Measurements from ENCODE around the gene LDHB.
"Not testable (repeated sequence)": the region's sequence is repeated elsewhere in the genome, so short reads cannot be mapped to it uniquely, and the experiment has no call there.

LDHB gene

DNA sequence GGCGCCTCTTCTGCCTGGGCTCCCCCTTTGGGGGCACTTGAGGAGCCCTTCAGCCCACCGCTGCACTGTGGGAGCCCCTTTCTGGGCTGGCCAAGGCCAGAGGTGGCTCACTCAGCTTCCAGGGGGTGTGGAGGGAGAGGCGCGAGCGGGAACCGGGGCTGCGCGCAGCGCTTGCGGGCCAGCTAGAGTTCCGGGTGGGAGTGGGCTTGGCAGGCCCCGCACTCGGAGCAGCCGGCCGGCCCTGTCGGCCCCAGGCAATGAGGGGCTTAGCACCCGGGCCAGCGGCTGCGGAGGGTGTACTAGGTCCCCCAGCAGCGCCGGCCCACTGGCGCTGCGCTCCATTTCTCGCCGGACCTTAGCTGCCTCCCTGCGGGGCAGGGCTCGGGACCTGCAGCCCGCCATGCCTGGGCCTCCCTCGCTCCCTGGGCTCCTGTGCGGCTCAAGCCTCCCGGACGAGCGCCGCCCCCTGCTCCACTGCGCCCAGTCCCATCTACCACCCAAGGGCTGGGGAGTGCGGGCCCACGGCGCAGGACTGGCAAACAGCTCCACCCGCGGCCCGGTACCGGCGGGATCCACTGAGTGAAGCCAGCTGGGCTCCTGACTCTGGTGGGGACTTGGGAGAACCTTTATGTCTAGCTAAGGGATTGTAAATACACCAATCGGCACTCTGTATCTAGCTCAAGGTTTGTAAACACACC, 3.9 kb upstream of the LDHB start:
- DNase-seq: not testable (repeated sequence)

DNA sequence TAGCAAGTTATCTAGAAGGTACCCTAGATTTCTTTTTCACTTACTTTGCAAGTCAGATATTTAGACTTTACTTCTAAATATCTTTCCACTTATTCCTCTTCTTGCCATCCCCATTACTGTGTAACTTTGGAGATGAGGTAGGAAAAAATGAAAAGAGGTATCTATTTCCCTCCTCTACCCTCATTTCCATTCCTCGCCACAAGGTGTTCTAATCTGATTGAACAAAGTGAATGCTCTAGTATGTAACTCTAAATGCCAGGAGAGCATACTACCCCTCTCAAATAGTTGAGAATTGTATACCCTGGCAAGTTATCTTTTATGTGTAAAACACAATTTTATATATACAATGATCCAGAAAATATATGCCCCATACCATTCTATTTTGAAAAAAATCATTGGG, 1.7 kb upstream of the LDHB start:
- no peak for DNase-seq

DNA sequence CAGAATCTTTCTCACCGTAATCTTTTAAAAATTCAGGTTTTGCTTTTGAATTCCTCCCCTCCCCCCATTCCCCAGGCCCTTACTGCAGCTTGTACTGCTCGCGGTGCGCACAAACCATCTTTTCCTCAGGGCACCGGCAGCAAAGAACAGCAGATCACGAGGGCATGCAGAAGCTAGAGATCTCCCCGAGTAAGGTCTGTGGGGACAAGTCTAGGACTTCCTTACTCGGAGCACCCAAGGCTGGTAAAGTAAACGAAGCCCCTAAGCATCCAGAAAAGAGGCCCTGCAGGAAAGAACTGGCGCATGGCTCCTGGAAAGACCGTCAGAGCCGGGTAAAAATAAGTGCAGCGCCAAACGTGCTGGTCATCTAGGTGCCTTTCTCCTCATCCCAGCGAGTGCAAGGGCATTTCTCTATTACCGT, 727 bp downstream of the LDHB start:
- DNase-seq: no peak

DNA sequence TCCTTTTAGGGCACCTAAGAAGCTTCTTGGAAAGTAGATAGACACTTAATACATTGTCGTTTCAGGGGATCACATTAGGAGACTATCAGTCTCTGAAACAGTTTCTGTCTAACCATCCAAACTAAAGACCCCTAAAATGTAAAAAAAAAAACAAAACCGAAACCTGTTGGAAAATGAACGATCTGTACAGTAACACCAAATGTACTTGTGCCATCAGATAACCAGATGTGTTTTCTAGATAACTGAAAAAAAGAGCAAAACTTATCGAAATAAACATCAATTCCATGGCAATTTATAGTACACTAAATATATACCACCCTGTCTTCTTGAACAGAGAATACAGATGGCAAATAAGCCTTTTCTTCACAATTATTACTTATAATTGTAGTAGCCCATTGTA, 2.1 kb downstream of the LDHB start:
- DNase-seq: no peak

DNA sequence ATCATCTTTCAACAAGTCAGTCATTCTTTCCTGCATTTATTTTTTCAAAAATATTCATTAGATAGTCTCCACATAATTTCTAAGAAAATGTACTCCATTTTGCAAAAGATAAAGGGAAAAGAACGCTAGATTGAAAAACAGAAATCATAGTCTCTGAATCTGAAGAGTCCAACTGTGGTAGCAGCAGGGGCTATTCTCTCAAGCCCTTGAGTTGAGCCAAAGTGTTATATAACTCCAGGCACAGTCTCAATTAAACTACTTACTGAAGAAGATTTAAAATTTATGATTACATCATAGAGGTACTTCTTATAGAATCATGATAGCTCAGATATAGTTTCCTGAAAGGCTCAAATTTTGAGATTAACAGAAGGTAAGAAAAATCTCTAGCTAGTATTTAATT, 5.8 kb downstream of the LDHB start:
- no peak for DNase-seq

DNA sequence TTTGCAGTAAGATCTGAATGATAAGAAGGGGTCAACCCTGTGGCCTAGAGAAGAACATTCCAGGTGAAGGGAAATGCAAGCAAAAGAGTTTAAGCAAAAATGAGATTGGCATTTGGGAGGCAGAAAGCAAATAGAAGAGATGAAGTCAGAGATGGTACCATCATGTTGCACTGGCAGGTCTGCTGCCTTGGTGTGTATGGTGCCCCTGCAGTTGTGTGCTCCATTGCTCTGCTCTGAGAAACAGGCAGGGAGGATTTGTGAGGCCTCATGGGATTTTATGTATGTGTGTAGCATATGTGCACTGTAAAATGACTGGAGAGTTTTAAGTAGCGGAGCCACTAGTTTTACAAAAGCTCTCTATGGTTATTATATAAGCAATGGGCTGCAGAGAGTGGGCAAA, 6.6 kb downstream of the LDHB start:
- no peak for DNase-seq

DNA sequence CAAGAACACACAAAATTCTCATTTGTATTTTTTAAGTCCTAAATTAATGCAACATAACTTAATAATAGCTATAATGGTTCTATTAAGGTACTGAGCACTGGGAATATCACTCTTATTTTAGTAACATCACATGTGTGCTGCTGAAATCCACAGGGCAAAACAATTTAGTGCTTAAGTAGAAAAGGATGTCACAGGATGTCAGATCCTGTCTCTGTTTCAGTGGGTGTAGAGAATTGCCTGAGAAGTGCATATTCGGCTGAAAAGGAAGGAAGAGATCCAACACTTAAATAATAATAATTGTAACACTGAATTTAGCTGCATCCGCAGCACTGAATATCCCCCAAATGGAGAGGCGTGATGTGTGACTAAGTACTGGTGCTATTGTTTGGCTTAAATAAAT, 8.6 kb downstream of the LDHB start:
- DNase-seq: no peak

DNA sequence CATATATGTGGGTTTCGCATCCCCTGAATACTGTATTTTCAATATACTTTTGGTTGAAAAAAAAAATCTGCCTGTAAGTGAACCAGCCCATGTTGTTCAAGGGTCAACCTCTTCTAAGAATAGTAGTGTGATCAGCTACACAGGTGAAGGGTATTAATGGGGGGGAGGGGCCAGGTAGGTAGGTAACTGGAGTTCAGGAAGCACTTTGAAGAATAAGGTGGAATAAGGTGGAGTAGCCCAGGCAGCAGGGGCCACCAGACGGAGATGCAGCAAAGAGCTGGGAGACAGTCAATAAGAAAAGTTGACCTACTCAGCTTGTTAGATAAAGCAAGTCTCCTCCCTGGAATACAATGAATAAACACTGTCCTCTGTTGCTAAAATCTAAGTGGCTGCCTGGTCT, 9.3 kb downstream of the LDHB start:
- no peak for DNase-seq

DNA sequence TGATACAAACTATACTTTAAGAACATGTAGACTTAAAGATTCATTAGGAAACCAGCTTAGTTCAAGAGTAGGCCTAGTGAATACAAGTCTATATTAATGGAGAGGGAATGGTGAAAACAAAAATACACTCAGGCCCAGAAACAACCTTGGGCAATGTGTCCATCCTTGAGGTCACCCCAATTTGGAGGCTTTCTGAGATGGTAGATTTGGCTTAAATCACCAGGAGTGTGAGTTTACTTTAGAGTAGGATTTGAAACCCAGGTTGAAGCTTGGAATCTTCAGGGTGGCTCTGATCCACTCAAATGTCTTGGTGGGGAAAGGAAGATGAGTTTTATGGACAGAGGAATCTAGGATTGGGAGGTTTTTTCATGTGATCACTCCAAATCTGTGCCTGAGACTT, 10.5 kb downstream of the LDHB start:
- DNase-seq: no peak

DNA sequence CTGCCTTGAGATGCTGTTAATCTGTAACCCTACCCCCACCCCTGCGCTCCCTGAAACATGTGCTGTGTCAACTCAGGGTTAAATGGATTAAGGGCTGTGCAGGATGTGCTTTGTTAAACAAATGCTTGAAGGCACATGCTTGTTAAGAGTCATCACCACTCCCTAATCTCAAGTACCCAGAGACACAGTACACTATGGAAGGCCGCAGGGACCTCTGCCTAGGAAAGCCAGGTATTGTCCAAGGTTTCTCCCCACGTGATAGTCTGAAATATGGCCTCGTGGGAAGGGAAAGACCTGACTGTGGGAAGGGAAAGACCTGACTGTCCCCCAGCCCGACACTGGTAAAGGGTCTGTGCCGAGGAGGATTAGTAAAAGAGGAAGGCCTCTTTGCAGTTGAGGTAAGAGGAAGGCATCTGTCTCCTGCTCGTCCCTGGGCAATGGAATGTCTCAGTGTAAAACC, 12.6 kb downstream of the LDHB start:
- not testable (repeated sequence) for DNase-seq

DNA sequence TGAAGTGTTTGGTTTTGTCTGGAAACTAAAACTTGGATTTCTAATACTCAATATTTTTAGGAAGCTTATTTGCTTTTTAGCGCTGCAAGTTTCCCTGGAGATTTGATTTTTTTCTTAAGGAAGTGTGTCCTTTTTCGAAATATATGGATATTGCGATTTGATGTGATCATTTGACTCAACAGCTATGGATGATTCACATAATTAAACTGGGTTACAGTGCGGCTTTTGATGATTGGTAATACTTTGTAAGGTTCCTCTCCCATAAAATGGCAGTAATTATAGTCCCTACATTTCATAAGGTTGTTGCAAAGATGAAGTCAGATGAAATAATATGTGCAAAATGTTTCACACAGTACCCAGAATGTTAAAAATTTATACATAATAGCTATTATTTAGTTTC, 13.1 kb downstream of the LDHB start:
- DNase-seq: no peak

DNA sequence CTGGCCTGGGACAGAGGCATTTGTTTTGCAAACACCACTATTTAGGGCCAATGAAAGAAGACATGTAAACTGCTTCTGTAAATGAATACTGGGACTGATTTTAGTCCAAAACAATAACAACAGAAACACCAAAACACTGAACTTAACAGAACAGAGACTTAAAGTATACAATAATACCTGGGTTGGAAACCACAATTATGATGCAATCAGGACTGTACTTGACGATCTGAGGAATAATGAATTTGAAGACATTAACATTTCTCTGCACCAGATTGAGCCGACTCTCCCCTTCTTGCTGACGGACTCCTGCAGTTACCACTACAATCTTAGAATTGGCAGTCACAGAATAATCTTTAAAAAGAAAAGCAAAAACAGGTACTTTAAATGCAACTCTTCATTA, 13.9 kb downstream of the LDHB start:
- no peak for DNase-seq

DNA sequence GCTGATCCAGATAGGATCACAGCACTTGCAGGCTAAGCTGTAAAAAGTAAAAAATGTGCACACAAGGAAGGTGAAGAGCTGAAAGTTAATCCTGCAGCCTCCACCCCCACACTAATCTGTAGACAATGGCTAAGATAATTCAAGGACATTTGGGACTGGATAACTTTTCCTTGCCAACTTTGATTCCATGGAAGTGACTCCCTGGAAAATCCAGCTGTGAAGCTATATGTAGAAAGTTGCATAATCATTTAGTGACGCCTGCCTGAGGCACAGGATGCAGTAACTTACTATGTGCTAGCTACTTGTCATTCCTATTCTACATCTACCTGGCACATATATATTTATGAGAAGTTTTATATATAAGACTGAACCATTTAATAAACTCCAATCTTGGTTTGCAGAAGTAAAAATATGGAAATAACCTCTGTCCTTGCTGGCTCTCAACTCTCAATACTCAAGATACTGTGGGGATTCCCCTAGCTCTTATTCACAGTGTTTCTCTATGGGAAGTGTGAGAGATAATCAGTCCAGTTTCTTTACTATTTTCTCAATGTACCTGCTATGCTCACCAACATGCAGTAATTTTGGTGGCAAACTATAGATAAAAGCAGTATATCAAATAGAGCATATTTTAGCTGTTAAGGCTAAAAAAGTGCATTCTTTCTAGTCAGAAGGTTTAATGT, 14.8 kb downstream of the LDHB start:
- no peak for DNase-seq

DNA sequence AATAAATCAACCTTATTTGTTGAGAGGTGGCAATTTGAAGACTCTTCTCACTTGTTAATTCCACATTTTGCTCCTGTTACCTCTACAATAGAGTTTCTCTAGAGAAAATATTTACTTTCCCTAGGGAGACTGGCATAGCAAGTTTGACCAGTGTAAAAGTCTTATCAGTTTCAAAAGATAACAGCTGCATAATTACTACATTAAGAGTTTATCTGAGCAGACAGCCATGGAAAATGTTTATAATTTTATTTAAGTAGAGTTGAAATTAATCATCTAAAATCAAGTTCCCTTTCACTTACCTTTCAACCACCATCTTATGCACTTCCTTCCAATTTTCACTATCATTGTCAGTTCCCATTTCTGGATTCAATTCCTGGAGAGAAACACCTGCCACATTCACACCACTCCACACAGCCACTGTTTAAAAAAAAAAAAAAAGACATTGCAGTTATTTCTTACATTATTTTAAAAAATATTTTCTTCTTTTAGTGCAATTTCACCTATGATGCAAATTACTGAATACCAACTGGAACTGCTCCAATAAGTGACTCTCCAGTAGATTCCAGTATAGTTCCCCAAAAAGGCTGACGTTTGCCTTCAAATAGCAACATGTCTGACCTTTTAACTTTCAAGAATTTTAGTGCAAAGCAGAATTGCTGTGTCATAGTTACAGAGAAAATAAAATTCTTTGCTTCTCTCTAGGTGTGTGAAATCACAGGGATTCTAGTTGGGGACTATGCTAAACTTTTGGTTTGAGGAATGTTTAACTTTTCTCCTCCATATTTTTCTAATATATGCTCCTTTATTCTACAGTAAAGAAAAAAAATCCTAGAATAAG, 19.4 kb downstream of the LDHB start:
- no peak for DNase-seq

DNA sequence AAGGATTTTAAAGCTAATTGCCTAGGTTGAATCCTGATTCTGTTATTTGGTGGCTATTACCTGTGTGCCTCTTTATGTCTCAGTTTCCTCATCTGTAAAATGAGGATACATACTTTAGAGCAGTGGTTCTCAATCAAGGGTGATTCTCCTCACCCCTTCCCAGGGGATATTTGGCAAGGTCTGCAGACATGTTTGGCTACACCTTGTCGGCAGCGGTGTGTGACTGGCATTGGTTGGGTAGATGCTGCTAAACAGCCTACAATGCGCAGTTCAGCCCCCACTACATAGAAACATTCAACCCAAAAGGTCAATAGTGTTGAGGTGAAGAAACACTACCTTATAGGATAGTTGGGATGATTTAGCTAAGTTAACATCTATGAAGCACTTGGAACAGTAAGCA, 23.4 kb downstream of the LDHB start:
- no peak for DNase-seq

DNA sequence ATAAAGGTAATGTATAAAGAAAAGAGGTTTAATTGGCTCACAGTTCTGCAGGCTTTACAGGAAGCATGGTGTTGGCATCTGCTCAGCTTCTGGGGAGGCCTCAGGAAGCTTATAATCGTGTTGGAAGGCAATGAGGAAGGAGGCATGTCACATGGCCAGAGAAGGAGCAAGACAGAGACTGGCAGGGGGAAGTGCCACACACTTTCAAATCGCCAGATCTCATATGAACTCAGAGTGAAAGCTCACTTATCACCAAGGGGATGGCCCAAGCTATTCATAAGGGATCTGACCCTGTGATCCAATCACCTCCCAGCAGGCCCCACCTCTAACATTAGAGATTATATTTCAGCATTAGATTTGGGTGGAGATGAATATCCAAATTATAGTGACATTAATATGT, 26.3 kb downstream of the LDHB start:
- no peak for DNase-seq

DNA sequence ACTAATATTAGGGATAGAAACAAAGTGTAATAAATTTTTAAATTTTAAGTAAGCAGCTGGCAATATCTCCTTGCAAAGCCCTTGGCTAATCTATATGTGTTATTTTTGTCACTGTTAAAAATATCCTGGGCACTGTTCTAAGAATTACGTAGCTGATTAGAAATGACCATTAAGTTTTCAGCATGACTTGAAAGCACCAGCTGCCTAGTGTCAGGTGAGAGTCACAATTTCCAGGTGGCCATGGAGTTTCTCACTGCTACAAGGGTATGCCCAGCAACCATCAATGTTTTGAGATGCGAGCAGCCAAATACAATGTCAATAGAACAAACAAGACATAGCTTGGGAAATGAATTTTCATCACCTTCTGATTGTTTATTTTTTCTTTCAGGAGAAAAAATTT, 29.7 kb downstream of the LDHB start:
- no peak for DNase-seq

DNA sequence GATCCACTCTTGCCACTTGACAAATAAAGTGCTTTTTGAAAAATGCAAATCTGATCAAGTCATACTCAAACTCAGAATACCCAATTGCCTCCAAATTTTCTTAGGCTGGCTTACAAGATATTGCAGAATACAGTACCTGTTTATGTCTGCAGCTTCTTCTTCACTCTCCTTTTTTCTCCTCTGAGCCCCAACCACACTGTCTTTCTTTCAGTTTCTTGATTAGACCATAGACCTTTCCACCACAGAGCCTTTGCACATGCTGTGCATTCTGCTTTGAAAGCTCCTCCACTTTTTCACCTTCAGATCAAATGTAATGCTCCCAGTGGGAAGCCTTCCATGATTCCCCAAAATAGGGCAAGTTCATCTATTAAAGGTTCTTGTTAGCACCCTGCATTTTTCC, 39.1 kb downstream of the LDHB start:
- no peak for DNase-seq

DNA sequence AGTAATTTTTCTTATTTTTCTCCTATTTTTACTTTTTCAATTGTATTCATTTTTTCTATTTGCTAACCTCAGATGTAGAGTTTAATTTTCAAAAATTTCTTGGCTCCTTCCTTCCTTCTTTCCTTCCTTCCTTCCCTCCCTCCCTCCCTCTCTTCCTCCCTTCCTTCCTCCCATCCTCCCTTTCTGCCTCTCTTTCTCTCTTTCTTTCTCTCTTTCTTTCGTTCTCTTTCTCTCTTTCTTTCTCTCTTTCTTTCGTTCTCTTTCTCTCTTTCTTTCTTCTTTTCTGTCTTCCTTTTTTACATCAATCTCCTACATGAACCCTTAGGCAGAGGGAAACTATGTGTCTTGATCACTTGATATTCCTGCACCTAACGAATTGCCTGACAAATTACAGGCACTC, 40.6 kb downstream of the LDHB start:
- no peak for DNase-seq

DNA sequence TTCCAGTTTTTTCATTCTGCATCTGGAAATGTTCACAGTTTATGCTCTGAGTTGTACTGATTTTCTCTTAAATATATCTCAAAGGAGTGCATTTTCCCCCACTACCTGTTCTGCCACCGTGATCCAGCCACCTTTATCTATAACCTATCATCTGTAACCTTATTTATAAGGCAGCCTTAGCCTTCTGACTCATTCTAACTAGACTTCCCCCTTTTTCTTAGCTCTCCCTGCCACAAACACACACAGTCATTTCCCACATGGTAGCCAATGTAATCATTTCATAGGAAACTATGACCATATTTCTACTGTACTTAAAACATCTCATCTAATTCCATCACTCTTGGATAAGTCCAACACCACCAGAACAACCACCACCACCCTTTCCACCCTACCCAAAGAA, 42.2 kb downstream of the LDHB start:
- no peak for DNase-seq

DNA sequence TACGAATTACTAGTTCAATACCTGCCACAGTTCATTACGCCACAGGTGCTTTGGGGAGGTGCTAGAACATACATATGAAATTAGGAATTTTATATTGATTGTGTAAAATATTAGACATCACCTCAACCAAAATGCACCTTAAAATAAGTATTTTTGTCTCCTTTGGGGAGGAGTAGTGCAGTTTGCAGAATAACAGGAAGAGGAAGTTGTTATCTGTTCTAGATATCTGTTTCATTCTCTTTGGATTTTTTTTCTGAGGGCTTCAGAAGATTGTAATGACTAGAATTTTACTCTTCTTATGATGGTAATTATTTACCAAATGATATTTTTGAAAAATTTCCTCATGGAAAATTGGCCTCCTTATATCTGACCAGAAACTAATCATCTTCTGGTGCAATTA, 43.1 kb downstream of the LDHB start:
- no peak for DNase-seq

DNA sequence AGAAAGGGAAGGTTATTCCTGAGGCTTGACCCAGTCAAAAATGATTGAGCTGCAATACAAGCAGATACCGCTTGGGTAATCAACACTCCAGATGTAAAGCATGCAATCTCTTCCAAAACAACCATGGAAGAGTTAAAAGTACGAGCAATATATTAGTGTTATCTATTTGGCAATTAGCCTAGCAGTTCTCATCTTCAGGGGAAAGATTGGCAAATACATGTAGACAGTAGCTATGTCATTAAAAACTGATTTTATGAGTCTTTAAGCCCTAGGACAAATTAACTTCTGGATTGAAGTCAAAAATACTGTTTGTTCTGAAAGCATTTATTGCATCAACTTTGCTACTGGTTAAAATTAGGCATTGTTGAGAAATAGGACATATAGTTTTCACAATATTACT, 43.7 kb downstream of the LDHB start:
- DNase-seq: no peak

DNA sequence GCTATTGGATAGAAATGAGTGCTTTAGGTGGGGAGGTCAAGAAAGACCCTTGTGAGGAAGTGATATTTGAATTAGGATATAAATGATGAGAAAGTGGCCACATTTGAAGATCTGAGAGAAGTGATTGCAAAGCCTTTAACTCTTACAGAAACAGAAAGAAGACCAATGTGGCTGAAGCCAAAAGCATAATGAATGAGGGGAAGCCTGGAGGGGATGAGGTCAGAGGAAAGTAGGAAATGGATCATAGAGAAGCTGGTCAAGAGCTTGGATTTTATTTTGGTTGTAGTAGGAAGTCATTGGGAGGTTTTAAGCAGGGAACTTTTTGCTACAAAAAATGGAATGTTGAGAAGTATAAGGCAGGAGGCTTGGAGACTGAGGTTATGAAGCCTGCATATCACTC, 49.4 kb downstream of the LDHB start:
- no peak for DNase-seq

DNA sequence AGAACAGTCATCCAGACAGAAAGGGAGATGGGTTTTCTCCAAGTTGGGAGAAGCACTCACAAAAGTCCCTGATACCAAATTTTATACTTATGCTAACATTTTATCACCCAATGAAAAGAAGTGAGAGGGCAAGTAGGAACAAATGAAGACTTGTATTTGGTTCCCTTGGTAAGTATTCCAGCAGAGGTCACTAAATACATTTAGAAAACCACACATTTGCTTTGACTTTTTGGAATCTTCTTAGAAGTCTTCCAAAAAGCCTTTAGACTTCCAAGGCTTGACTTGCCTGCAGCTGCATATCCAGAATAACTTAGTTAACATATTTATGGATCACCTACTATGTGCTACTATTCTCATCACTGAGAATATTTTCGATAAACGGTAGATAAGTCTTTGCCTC, 49.9 kb downstream of the LDHB start:
- DNase-seq: no peak

Measured in T1000 (cell line).